Omental fat pad (tissue), 4 donors: ENCODE results near the gene FYB1. TPM values are rescaled to one million over a fixed set of nuclear protein-coding genes. Genes with fewer than 3 reads are reported as not detected.

Experiments used
- ATAC-seq: fragments of 150-250 bp; one replicate; pipeline ENCODE4 v1.9.1; 2016; ENCODE audit warnings: mild to moderate bottlenecking, moderate library complexity; ENCODE audit not compliant: low FRiP score
- DNase-seq: peaks from one replicate; pipeline ENCODE4 v3.0.0-alpha.2; 2019; ENCODE audit warnings: low spot score
- total RNA-seq, 4 donors: library from RNA; depleted of rRNA; stranded (reverse); fragments of >200 nt; gene quantifications; one replicate each; pipeline ENCODE4 v1.1.0, GENCODE V29; 2016
- TF ChIP-seq, protein P1 (sequence below), 3 donors: fragments of 450-650 bp; IDR thresholded peaks; one replicate each; pipeline ENCODE4 v1.5.1; 2016 to 2017; ENCODE audit warnings: antibody characterized with exemption in 3 of 3, mild to moderate bottlenecking in 3 of 3, moderate library complexity in 2 of 3

The FYB1 gene
- total RNA-seq, 4 donors from 2014 or later: 13.2 to 46.2 (median 22.6) TPM

DNA sequence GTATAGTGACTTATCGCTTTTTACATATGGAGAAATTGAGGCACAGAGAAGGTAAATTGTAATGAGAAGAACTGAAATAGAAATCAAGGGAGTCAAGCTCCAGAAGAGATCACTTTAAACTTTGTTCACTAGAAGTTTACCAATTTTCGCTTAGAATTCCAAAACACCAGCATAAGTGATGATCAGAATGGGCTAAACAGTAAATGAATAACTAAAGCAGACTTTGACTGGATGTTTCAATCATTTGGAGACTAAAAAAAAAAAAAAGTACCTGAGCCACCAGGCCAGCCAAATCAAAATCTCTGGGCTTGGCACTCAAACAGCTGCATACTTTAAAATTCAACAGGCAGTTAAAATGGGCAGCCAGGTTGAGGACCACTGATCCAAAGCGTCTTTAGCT lies 38.2 kb upstream of the FYB1 start:
- TF ChIP-seq, protein P1, sequence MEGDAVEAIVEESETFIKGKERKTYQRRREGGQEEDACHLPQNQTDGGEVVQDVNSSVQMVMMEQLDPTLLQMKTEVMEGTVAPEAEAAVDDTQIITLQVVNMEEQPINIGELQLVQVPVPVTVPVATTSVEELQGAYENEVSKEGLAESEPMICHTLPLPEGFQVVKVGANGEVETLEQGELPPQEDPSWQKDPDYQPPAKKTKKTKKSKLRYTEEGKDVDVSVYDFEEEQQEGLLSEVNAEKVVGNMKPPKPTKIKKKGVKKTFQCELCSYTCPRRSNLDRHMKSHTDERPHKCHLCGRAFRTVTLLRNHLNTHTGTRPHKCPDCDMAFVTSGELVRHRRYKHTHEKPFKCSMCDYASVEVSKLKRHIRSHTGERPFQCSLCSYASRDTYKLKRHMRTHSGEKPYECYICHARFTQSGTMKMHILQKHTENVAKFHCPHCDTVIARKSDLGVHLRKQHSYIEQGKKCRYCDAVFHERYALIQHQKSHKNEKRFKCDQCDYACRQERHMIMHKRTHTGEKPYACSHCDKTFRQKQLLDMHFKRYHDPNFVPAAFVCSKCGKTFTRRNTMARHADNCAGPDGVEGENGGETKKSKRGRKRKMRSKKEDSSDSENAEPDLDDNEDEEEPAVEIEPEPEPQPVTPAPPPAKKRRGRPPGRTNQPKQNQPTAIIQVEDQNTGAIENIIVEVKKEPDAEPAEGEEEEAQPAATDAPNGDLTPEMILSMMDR (IDR thresholded peaks at IDR 0.05): no peak
- no peak for DNase-seq
- no peak for ATAC-seq

DNA sequence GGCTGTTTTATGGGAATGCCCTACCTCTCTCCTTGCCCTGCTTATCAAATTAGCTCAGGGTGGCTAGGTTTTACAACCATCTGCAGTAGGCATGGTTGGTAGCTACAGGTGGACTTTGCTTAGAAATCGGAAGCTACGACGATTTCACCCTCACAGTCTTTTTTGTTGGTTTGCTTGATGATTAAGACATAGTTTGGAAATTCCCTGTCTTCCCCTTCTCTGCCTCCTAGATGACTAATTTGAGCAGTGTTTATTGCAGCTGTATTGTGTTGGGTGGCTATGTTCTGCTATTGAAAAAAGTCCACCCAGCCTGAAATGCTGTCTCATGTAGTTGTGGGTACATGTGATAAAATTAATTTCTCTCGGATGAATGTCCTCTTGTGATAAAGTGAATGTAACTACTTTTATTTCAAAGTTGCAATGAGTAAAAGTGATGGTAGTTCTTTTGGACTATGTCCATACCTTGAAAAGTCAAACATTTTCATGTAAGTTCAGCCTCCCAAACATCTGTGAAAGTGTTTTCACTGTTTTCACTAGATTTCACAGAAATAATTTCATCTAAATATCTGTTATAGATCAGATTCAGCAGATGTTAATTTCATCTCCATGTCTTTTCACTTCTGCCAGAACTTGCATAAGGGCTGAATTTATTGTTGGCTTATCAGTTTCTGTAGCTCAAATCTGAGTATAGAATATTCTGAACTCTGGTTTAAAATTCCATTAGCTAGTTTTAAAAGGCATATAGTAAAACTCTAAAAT lies 37.3 kb upstream of the FYB1 start:
- TF ChIP-seq, protein P1 (IDR thresholded peaks at IDR 0.05): no peak
- peak; percentile 91 for ATAC-seq
- no peak for DNase-seq

DNA sequence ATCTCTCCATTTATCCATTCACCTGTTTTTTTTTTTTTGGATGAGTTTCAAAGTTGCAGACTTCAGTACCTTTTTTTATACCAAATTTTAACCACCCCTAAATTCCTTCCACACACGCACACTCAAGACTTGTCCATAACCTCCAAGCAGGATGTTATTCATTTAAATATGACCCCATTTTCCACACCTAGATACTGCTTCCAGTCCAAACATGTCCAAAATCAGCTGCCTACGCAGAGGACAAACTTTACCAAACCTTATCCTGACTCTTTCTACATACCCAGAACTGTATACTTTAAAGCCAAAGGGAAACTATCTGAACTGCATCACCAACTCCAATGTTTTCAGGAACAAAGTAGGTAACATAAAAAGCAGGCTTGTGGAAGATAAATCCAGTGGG lies 36.0 kb upstream of the FYB1 start:
- ATAC-seq: no peak

DNA sequence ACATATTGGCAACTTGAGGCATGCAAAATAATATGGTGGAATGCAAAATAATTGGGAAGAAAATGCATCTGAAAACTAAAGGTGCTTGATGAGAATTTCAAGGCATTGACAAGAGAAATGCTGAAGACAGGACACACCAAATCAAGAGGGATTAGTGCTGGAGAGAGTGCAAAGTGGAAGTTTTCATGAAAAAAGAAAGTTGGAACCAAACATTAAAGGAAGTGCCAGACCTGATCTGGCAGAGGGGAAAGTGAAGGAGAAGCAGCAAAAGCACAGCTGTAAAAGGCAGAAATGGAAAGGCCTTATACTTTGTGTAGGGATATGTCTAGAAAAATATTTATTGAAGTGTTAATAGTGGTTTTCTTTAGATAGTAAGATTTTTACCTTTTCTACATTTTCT lies 35.3 kb upstream of the FYB1 start:
- no peak for ATAC-seq
- DNase-seq: no peak
- TF ChIP-seq, protein P1 (IDR thresholded peaks at IDR 0.05): no peak

More for the DNA sequence above, 36.0 kb upstream of the FYB1 start:
- DNase-seq: no peak
- TF ChIP-seq, protein P1 (IDR thresholded peaks at IDR 0.05): no peak

DNA sequence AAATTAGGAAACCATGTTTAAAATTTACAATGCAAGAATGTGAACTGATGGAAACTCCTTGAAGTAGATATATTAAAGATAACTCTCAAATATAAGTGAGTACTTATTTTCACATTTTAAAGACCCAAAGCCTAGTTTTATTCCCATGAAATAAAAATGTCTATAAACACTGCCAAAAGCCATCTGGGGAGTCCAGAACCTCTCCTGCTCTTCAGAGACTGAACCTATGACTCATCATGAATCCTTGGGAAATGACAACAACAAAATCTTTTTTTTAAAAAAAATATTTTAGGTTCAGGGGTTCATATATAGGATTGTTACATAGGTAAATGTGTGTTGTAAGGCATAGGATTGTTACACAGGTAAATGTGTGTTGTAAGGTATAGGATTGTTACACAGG lies 33.8 kb upstream of the FYB1 start:
- TF ChIP-seq, protein P1 (IDR thresholded peaks at IDR 0.05): no peak
- ATAC-seq (no peak), DNase-seq (no peak)

DNA sequence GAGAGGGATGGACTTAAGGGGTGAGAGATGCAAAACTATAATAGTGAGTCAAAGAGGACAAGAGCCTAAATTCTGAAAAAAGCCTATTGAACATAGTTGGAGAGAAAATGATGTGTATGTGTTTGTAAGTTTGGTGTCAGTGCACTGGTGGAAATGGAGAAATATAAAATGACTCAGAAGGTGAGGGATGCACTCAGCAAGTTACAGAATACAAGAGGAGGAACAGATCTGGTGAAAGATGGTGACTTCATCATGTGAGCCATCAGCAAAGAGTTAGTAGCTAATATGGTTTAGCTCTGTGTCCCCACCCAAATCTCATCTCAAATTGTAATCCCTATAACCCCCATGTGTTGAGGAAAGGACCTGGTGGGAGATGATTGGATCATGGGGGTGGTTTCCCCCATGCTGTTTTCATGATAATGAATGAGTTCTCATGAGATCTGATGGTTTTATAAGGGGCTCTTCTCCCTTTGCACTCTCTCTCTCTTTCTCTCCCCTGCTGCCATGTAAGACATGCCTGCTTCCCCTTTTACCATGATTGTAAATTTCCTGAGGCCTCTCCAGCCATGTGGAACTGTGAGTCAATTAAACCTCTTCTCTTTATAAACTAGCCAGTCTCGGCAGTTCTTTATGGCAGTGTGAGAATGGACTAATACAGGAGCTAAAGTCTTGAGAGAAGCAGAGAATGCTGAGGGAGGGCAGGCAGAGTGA lies 30.4 kb upstream of the FYB1 start:
- TF ChIP-seq, protein P1 (IDR thresholded peaks at IDR 0.05): no peak
- ATAC-seq: no peak

DNA sequence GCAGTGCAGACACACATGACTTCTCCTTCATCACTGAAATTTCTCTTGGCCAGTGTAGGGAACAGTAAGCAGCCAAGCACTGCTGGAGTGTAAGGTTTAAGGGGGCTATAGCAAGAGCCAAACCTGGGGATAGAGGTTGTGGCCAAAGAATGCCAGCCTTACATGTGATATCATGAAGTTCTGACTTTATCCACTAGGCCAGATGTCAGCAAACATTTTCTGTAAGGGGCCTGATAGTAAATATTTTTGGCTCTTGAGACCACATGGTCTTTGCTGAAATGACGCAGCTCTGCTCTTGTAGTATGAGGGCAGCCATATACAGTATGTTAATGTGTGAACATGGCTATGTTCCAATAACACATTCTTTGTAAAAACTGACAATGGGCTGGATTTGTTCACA lies 29.7 kb upstream of the FYB1 start:
- ATAC-seq: no peak
- no peak for DNase-seq
- TF ChIP-seq, protein P1 (IDR thresholded peaks at IDR 0.05): no peak

More for the DNA sequence above, 30.4 kb upstream of the FYB1 start:
- no peak for DNase-seq
